ENCODE results near the gene PRADC1. TPM values are rescaled to one million over a fixed set of nuclear protein-coding genes. Genes with fewer than 3 reads are reported as not detected.
"Not testable (repeated sequence)": the region's sequence is repeated elsewhere in the genome, so short reads cannot be mapped to it uniquely, and the experiment has no call there.

The PRADC1 gene
- 24.4 TPM for total RNA-seq

DNA sequence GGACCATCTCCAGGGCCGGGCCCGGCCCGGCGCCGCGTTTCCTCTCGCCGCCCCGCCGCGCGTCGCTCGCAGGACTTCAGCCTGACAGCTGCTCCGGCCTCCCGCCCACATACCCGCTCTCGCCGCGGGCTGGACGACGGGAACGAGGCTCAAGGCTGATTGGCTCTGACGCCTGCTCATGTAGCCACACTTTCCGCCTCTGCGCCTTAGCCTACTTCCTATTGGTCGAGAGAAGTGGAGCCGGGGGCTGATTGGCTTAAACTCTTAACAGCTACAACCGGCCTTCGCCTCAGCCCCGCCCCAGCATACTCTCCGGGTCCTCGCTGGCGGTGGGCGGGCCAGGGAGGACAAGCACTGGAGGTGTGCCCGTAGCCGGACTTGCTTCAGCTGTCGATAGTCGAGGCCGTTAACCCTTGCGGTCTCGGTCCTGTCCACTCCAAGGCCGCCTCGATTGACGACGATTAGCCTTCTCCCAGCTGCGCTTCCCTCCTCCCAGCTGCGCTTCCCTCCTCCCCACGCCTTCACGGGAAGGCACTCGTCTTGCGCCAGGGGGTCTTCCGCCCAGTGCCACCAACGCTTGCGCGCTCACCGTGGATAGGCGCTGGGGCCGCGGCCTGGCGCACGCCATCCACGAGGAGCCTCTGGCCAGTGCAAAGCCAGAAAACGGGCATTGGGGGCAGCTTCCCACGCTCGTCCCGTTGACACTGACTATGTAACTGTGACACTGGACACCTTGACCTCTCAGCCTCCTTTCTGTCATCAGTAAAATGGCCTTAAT lies at the start of gene PRADC1:
Gene PRADC1 (minus strand): TSS at position 86 of the 778 bp plus-strand sequence. CDS start 79 bp downstream, at position 7.
- peak; percentile 87 for ATAC-seq

DNA sequence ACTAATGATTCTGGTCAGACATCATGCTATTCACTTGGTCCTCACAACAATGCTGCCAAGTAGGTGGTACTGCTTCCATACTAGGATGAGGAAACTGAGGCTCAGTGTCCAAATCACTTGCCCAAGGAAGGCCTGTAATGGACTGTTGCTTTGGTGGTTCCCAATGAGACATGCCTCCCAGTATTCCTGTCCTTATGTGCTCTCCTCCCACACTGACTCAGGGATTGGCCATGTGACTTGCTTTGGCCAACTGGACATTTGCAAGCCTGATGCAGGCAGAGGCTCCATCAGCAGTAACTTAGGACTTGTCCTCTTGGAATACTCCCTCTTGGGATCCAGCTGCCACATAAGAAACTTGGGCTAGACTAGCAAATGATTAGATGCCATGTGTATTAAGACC lies 48.2 kb upstream of the PRADC1 start:
- DNase-seq (ENCODE audit: low spot score) (no peak), ATAC-seq (no peak)

More for the DNA sequence above, at the start of gene PRADC1:
- peak; percentile 100 for DNase-seq (ENCODE audit: low spot score)

- ATAC-seq (no peak), DNase-seq (ENCODE audit: low spot score) (no peak)
These were observed 46.8 kb upstream of the PRADC1 start for GRCh38 chr2:73279852-73280251.

DNA sequence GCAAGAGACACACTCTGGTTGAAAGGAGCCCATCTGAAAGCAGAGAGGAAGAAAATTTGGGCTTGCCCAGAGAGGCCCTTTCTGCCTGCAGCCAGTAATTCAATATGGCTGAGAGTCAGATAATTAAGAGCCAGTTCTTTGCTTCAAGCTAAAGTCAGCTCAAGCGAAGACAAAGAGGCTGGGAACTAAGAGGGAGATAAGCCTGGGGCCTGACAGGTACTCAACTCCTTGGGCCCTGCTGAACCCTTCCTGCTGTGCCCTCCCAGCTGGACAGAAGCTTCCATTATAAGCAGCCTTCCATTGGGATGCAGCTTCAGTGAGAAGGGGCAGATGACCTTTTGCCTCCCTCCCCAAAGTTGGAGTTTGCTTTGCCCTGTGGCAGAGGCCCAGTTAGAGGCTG lies 39.2 kb upstream of the PRADC1 start:
- DNase-seq (ENCODE audit: low spot score) (no peak), ATAC-seq (no peak)

- ATAC-seq (no peak), DNase-seq (ENCODE audit: low spot score) (no peak)
These were observed 36.8 kb upstream of the PRADC1 start for GRCh38 chr2:73269686-73270465.

- no peak for DNase-seq (ENCODE audit: low spot score)
- peak; percentile 58 for ATAC-seq
These were observed 36.0 kb upstream of the PRADC1 start for GRCh38 chr2:73268830-73269685.

DNA sequence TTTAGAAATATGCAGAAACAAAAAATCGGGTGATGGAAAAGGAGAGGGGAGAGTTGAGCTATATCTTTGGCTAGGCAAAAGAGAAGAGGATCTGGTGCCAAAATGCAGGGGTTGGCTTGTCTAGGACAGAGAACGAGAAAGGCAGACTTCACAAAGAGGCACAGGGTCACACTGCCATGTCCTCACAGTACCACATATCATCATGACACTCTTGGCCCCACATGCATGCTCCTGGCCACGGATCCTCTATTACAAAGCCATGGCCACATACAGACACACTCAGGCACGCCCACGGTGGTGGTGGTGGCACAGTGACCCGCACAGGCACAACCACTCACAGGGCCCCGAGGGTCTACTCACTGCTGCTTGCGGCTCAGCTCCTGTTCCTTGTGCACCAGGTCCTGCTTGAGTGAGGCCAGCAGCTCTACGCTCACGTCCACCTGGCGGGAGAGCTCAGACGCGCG lies 35.4 kb upstream of the PRADC1 start:
- no peak for DNase-seq (ENCODE audit: low spot score)
- ATAC-seq: no peak

- DNase-seq (ENCODE audit: low spot score) (no peak), ATAC-seq (no peak)
These were observed 34.0 kb upstream of the PRADC1 start for GRCh38 chr2:73267008-73267407.

DNA sequence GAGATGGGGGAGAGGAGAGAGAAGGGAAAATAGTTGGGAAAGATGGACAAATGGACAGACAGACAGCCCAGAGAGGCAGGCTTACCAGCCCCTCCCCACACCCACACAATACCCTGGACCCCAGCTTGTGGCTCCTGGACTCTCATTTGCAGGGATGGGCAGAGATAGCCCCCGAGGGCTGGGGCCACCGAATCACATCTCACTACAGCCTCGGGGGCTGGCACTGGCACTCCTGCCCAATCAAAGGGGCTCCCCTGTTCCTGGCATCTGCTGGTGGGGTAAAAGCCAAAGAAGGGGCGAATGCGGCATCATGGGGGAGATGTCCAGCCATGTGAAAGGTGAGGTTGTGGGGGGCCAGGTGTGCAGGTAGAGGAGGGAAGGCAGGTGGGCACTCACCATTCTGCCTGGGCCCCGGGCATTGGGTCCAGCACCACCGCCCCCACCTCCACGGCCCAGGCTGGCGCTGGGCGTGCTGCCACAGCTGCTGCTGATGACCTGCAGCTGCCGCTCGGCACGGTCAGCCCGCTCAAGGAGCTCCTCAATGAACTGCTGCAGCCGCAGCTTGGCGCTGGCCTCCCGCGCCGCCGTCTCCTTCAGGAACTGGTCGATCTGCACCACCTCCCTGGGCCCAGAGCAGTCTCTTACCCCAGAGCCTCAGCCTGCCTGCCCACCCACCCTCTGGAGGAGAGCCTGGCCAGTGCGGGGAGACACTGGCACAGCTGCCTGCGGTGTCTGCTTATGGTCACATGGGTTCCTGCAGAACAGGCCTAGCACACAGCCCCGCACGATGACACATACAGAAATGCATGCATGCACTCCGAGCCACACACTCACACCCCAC lies 33.2 kb upstream of the PRADC1 start:
- ATAC-seq (no peak), DNase-seq (ENCODE audit: low spot score) (no peak)

GRCh38 chr2:73265298-73266060 lies 32.4 kb upstream of the PRADC1 start:
- no peak for DNase-seq (ENCODE audit: low spot score)
- ATAC-seq: no peak

DNA sequence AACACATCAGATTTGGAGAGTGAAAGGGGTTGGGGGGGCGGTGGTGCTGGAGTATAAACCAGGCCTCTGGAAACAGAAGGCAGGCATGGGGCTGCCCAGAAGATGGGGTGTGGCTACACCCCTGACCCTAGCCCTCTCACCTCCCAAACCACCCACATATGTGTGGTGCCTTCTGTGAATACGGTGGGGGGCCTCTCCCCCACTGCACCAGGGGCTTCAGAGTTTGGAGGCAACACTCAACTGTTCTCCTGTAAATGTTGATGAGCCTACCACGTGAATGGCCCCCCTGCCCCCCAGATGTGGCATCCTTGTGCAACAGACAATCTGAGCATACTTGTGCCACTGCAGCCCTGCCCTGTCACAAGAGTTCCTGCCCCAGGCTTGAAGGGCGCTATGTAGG lies 31.7 kb upstream of the PRADC1 start:
- no peak for DNase-seq (ENCODE audit: low spot score)

GRCh38 chr2:73264332-73264606 lies 31.2 kb upstream of the PRADC1 start:
- no peak for DNase-seq (ENCODE audit: low spot score)
- ATAC-seq: no peak

More for the DNA sequence above, 31.7 kb upstream of the PRADC1 start:
- ATAC-seq: no peak

GRCh38 chr2:73263540-73264331 lies 30.7 kb upstream of the PRADC1 start:
- ATAC-seq (no peak), DNase-seq (ENCODE audit: low spot score) (no peak)

GRCh38 chr2:73262691-73263429 lies 29.8 kb upstream of the PRADC1 start:
- DNase-seq (ENCODE audit: low spot score); ATAC-seq: not testable (repeated sequence)

DNA sequence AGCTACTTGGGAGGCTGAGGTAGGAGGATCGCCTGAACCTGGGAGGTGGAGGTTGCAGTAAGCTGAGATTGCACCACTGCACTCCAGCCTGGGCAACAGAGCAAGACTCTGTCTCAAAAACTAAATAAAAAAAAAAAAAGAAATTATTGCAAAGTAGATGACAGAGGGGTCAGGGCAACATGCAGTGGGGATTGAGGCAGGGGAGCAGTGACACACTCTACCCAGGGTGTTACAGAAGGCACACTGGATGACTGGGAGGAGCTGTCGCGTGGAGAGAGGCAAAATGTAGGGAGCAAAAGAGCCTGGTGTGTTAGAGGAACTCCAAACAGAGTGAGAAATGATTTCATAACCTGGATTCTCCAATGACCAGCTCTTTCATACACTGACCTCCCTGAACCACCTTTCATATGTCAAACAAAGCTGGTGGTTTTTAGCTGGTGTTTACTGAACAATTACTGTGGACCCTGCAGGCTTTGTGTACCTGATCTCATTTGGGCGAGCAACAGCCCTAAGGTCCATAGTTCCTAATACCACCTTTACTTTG lies 29.1 kb upstream of the PRADC1 start:
- no peak for ATAC-seq
- DNase-seq (ENCODE audit: low spot score): no peak

DNA sequence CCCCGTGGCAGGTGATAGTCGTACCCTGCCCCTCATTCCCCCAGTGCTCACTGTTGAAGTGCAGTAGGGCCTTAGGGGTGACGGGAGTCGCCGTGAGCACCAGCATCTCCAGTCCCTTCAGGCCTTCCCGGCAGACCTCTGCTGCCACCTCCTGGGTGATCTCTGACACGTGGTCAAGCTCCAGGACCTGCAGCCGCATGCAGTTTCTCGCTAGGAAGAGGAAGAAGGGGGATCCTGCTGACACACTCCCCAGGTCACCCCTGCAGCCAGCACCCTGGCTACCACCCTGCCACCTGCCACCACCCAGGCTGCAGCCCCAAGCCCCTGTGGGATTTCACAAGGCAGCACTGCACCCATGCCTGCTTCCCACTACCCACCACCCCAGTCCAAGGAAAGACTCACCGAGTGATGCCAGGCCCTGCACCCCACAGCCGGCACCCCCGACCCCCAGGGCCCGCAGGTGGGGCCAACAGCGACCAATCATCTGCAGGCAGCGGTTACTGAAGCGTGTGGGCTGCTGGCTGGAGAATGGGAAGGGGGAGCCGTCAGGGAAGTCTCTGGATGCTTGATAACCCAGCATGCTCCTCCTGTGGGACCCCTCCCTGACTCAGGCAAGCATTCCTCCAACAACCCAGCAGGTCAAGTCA lies 27.4 kb upstream of the PRADC1 start:
- ATAC-seq (peak; percentile 87), DNase-seq (ENCODE audit: low spot score) (peak; percentile 57)

GRCh38 chr2:73259704-73260337 lies 26.8 kb upstream of the PRADC1 start:
- DNase-seq (ENCODE audit: low spot score) (no peak), ATAC-seq (no peak)
